ENCODE results near the gene IL1RAPL2.

- TF ChIP-seq CTCF (IDR thresholded peaks at IDR 0.05): no peak
- no peak for TF ChIP-seq POLR2A (IDR thresholded peaks at IDR 0.05)
Observed at GRCh38 chrX:105759598-105759997, 1193.6 kb downstream of the IL1RAPL2 start.
